Measurements from ENCODE around the gene RXFP3. TPM values are rescaled to one million over a fixed set of nuclear protein-coding genes. Genes with fewer than 3 reads are reported as not detected.

RXFP3 gene, protein sequence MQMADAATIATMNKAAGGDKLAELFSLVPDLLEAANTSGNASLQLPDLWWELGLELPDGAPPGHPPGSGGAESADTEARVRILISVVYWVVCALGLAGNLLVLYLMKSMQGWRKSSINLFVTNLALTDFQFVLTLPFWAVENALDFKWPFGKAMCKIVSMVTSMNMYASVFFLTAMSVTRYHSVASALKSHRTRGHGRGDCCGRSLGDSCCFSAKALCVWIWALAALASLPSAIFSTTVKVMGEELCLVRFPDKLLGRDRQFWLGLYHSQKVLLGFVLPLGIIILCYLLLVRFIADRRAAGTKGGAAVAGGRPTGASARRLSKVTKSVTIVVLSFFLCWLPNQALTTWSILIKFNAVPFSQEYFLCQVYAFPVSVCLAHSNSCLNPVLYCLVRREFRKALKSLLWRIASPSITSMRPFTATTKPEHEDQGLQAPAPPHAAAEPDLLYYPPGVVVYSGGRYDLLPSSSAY
- total RNA-seq (2021) (not detected in 2 replicates), Bru-seq, nascent RNA (not detected), BruChase-seq, experiment 1, labeled RNA remaining after a 2-hour chase (not detected), BruChase-seq, experiment 2, labeled RNA remaining after a 6-hour chase (not detected)
- long read RNA-seq = 0 reads

GRCh38 chr5:33936381-33937016 lies at the start of gene RXFP3:
RXFP3 (plus strand) TSS chr5:33936386; CDS start chr5:33936741, 355 bp downstream.
- Histone ChIP-seq H3K9me3 (ENCODE audit: low read depth, low read length, poor library complexity, severe bottlenecking) (no peaks in the 10 kb centered on the region), H3K4me1 (ENCODE audit: insufficient read depth, low read length, poor library complexity, severe bottlenecking) (no peaks in the 10 kb centered on the region), H3K27ac (ENCODE audit: low read depth, low read length, poor library complexity, severe bottlenecking) (no peak within 1 kb of the TSS), H3K36me3 (ENCODE audit: insufficient read depth, low read length, poor library complexity, severe bottlenecking) (no peaks in the 10 kb centered on the region), H3K27me3 (replicated peaks; ENCODE audit: insufficient read depth, low read depth, low read length, poor library complexity) (peaks cover 62% of the 10 kb centered on the region), H3K4me3 (ENCODE audit: low read depth, low read length, poor library complexity, severe bottlenecking) (peak within 1 kb of the TSS; percentile 17)
- no TSS peak for BruUV-seq (replicated peaks)
- CTCF ChIA-PET = interaction anchor here (1.8 to 2.4 kb wide), 3 partner anchors 33 to 501 kb away, joined by 8 to 15 read pairs (median 9); no protein-coding TSS in a partner anchor
- no peak for TF ChIP-seq CTCF (conservative IDR thresholded peaks at IDR 0.05; ENCODE audit: low read depth, low read length)
- no peak for TF ChIP-seq EZH2 (IDR thresholded peaks at IDR 0.05; ENCODE audit: borderline replicate concordance, low read depth, low read length, poor library complexity, severe bottlenecking)
- no peak for DNase-seq (ENCODE audit: low spot score)
- POLR2A ChIA-PET (ENCODE audit: low non-redundant PET) = no interaction called here
- intact Hi-C loops (cut with micrococcal nuclease; ENCODE audit: unreplicated experiment) = no loop called here

DNA sequence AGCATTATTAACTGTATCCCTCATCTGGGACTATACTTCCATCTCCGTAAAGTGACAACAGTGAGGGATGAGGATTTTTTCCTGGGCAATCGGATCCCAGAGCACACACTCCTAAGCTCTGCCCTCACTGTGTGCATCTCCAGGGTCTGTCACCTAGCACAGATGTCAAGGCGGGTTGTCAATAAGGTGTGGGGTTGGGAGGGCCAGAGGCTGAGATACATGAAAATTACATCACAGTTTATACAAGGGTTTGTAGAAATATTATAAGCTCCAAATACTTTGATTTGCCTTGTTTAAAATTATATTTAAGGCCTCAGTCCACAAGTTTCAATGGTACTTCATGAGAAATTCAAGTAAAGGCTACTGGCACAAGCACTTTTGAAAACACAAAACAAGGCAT lies 48.9 kb upstream of the RXFP3 start:
- Histone ChIP-seq H3K4me3 (ENCODE audit: low read depth, low read length, poor library complexity, severe bottlenecking) (no peak overlapping the region), H3K36me3 (ENCODE audit: insufficient read depth, low read length, poor library complexity, severe bottlenecking) (no peaks in the 10 kb centered on the region), H3K4me1 (ENCODE audit: insufficient read depth, low read length, poor library complexity, severe bottlenecking) (no peaks in the 10 kb centered on the region), H3K9me3 (ENCODE audit: low read depth, low read length, poor library complexity, severe bottlenecking) (no peaks in the 10 kb centered on the region), H3K27ac (ENCODE audit: low read depth, low read length, poor library complexity, severe bottlenecking) (no peak overlapping the region), H3K27me3 (replicated peaks; ENCODE audit: insufficient read depth, low read depth, low read length, poor library complexity) (peaks cover 33% of the 10 kb centered on the region)
- no peak for TF ChIP-seq EZH2 (IDR thresholded peaks at IDR 0.05; ENCODE audit: borderline replicate concordance, low read depth, low read length, poor library complexity, severe bottlenecking)
- no peak for TF ChIP-seq CTCF (conservative IDR thresholded peaks at IDR 0.05; ENCODE audit: low read depth, low read length)
- no peak for DNase-seq (ENCODE audit: low spot score)
- BruUV-seq (replicated peaks) = no TSS peak
- POLR2A ChIA-PET (ENCODE audit: low non-redundant PET) = no interaction called here
- CTCF ChIA-PET = no interaction called here
- intact Hi-C loops (cut with micrococcal nuclease; ENCODE audit: unreplicated experiment) = no loop called here

DNA sequence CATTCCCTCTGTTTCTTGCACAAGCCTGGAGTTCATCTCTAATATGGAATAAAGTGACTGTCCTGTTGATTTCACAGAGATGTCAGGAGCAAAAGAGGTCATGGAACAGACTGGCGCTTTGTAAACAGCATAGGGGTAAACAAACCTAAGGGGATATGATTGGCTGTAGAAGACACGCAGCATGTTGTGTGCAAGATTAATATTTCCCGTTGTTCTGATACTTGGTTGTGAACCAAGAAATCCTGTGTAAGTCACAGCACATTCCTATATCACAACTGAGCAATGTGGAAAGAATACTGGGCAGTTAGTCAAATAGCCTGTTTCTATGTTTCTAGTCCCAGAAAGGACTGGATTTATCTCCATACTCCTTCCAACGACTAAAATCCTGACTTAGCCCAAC lies 47.6 kb upstream of the RXFP3 start:
- ChIA-PET POLR2A (ENCODE audit: low non-redundant PET) (no interaction called here), CTCF (no interaction called here)
- Histone ChIP-seq H3K27ac (ENCODE audit: low read depth, low read length, poor library complexity, severe bottlenecking) (no peak overlapping the region), H3K36me3 (ENCODE audit: insufficient read depth, low read length, poor library complexity, severe bottlenecking) (no peaks in the 10 kb centered on the region), H3K4me3 (ENCODE audit: low read depth, low read length, poor library complexity, severe bottlenecking) (no peak overlapping the region), H3K9me3 (ENCODE audit: low read depth, low read length, poor library complexity, severe bottlenecking) (no peaks in the 10 kb centered on the region), H3K27me3 (replicated peaks; ENCODE audit: insufficient read depth, low read depth, low read length, poor library complexity) (peaks cover 43% of the 10 kb centered on the region), H3K4me1 (ENCODE audit: insufficient read depth, low read length, poor library complexity, severe bottlenecking) (no peaks in the 10 kb centered on the region)
- TF ChIP-seq CTCF (conservative IDR thresholded peaks at IDR 0.05; ENCODE audit: low read depth, low read length) (no peak), EZH2 (IDR thresholded peaks at IDR 0.05; ENCODE audit: borderline replicate concordance, low read depth, low read length, poor library complexity, severe bottlenecking) (no peak)
- DNase-seq (ENCODE audit: low spot score) = no peak
- no TSS peak for BruUV-seq (replicated peaks)
- intact Hi-C loops (cut with micrococcal nuclease; ENCODE audit: unreplicated experiment) = no loop called here

Measured in A673 (cell line).